Activated CD4-positive, alpha-beta T cell treated with anti-CD3 and anti-CD28 coated beads, Interleukin-2, amount 50 U/mL, for 48 hours (primary cell): ENCODE measurements around the gene ATIC.
A peak's percentile ranks its signal among the peaks of the same experiment; 100 is the strongest.

ENCODE experiments used
- DNase-seq, 2 experiments: peaks; one replicate each; pipeline ENCODE4 v3.0.0-alpha.2; 2020

ATIC gene

DNA sequence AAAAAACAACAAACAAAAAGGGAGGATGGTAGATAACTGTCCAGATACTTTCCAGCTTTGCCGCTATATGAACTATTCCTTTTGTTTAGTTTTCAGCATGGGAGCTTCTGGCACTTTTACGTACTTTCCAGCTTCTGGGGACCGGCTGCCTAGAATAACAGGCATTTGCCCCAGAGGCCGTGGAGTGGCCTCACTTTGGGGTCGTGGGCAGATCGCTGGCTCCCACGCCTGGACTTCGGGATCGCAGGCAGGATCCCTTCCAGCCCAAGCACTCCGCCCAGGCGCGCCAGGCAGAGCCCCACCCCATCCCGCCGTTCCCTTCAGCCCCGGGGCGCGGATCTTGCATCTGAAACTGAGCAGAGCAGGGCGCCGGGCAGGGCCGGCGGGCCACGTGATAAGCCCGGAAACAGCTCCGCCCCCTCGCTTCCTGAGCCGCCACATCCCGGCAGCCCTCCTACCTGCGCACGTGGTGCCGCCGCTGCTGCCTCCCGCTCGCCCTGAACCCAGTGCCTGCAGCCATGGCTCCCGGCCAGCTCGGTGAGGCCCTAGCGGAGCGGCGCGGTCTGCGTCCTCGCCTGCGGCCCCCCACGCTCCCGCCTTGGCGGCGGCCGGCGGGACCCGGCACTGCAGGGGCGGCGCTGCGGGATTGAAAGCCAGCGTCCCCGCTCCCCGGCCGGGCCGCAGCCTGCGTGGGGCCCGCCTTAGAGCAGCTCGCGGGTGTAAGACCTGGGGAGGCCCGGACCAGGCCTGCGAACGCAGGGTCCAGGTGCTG, at the start of gene ATIC:
TSS of gene ATIC (plus strand) at position 435 of the 772 bp plus-strand sequence. CDS start at position 519, 84 bp downstream.
- peak; percentile 92 to 94 for DNase-seq

DNA sequence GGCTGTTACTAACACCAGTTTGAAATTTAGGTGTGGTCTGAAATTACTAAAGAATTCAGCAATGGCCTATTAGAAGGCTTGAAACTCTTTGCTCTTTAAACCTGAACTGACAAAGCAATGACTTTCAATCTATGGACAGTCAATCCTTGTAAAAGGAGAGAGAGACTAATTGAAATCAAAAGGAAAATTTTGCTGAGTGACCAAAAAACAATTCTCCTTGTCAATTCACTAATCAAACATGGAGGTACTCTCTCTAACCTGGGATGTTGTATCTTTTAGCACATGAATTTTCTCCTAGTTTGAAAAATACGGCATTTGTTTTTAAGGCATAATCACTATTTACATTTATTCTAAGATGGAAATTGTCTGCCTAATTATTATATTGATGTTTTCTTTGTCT, 49.6 kb upstream of the ATIC start:
- DNase-seq, result no peak

DNA sequence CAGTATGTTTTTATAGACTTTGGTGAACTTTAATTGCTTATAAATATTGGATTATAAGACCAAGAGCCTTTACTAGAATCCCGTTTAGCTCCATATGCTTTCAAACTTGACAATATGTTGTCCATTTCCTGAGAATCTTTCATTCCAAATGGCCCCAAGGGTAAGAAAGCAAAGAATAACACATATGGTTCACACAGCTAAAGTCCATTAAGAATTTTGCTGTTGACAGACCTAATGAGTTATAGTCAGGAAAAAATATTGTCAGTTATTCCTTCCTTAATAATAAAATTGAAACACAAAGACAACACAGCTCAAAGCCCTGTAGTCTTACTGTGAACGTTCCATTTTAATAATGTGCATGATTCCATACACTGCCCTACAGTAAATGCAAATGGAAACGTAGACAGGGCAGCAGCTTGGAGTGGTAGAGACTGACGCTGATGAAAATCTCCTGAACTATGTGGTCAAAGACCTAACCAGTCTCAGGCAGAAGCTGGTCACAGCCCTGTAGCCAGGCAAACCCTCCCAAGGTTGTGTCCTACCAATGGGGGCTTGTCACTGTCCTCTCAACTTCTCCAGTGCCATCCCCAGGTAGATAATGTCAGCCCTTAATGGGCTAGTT, 49.0 kb upstream of the ATIC start:
- DNase-seq, result no peak

DNA sequence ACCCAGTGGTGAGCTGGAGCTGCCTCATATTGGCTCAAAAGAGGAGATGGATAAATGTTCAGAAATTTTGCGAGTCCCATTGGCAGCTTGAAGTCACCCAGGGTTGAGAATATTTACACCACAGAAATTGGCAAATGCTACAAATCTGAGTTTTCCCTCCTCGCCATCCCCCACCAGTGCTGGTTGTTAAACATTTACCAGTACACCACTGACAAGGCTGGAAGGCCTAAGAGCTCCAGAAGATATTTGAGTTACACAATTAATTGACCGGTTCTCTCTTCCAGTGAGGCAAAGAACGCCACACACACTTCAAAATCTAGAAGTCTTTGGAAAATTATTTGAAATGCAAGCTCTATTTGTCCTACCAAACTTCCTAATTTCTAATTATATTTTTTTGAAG, 47.5 kb upstream of the ATIC start:
- DNase-seq, result no peak

DNA sequence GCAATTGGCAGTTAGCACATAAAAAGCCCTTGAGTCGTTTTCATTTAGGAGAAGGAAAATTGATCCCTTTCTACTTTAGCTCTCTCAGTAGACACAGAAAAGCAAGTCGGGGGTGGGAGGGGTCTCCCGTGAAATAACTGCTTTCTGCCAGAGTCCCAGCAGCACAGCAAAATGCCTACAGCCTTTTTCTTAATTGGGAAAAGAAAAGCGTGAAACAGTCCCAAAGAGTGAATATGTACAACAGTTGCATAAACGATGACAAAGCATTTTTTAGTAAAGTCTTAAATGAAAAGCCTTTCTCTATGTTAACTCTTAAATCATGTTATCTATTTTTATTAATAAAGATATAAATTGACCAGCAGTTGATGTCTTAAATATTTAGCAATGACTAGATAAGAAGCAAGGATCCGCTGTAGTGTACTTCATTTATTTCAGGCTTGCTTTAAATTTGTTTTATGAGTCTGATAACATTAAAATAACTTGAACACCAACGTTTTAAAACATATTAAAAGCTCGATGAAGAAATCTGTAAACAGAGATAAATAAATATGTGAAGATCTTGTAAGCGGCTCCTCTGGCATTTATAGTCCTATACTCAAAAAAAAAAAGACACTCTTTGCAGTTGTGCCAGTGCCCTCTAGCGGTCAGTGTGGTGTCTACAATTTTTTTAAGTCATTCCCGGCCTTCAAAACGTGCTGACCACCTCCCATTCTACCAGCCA, 42.3 kb upstream of the ATIC start:
- DNase-seq, result peak; percentile 37 to 54

DNA sequence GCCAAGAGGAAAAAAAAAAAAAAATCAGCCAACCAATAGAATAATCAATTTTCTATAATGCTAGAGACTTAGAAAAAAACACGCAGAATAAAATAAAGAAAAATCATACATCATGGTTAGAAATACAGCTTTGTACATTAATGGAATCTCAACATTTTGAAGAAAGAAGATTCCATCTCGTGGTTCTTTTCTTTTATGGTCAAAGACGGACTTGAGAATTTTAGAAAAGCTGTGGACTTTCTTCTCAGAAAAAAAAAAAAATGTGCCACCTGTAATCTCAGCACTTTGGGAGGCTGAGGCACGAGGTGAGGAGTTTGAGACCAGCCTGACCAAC, 41.8 kb upstream of the ATIC start:
- no peak for DNase-seq

DNA sequence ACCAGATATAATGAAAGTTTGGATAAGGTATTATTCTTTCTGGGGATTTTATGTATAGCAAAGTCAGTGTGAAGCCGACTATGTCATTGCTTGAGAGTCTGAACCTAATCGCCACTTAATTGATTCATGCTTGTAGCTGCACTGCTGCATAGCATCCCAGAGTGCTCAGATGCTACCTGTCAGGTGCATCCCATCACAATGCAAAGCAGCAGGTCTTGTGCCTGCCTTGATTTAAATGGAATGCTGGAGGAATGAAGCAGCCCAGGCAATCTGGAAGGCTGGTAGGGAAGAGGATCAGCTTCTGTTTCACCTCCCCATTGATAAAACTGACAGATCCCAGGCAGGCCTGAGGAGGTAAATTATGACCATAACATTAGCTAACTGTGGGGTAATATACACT, 40.4 kb upstream of the ATIC start:
- DNase-seq, result no peak

DNA sequence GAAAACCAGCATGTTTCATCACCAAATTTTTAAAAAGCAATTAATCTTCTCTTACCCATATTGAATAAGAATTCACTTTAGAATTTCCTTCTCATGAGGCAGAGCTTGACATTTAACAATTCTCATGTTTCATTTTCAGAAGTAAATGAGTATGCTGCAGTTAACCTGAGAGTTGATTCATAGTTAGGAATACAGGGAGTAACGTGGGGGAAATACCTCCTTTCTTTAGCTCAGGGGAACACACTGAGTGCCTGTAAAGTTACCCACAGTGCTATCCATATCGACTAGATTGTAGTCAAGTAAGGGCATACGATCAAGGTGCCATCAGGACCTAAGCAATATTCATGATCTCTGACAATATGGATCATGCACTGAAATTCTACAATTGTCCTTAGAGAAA, 38.9 kb upstream of the ATIC start:
- DNase-seq, result no peak

DNA sequence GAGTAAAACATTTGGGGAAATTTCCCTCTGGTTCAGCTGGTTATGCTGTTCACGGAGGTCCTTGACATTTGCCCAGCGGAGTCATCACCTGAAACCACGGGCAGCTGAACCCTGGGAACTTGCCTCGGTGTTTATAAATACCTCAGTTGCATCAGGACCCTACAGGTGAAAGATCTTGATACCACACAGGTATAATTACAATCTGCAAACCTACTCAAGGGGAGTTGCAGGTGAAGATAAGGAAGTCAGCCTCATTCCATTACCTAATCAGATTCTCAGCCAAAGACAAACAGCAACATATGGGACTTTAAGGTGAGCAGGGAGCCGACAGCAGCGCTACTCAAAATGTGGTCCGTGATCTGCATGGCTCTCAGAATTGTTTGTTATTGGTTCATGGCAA, 37.0 kb upstream of the ATIC start:
- DNase-seq, result no peak

DNA sequence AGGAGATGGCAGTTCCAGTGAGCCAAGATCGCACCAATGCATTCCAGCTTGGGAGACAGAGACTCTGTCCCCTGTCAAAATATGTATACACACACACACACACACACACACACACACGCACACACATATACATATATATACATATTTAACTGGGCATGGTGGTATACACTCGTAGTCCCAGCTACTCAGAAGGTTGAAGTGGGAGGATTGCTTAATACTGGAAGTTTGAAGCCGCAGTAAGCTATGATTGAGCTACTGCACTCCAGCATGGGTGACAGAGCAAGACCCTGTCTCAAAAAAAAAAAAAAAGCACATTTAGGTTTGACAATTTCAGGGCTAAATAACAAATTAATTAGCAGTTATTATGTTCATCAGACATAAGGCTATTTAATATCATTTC, 36.0 kb upstream of the ATIC start:
- DNase-seq, result no peak

DNA sequence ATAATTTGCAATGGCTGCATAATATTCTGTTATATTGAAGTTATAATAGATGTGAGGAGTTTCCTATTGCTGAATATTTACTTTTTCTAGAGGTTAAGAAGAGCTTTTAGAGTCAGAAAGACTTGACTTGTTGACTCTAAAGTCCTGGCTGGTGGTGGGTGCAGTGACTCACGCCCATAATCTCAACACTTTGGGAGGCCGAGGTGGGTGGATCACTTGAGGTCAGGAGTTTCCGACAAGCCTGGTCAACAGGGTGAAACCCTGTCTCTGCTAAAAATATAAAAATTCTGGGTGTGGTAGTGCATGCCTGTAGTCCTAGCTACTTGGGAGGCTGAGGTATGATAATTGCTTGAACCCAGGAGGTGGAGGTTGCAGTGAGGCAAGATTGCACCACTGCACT, 33.9 kb upstream of the ATIC start:
- DNase-seq, result no peak

DNA sequence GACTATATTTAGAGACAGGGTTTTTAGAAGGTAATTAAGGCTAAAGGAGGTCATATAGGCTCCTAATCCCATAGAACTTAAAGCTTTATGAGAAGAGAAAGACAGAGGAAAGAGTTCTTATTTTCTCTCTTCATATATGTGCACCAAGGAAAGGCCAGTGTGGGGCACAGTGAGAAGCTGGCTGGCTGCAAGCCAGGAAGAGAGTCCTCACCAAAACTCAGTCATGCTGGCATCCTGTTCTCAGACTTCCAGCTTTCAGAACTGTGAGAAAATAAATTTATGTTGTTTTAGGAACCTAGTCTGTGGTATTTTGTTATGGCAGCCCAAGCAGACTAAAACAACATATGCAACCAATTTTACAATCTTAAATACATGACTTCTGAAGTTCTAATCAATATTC, 31.5 kb upstream of the ATIC start:
- DNase-seq, result no peak

DNA sequence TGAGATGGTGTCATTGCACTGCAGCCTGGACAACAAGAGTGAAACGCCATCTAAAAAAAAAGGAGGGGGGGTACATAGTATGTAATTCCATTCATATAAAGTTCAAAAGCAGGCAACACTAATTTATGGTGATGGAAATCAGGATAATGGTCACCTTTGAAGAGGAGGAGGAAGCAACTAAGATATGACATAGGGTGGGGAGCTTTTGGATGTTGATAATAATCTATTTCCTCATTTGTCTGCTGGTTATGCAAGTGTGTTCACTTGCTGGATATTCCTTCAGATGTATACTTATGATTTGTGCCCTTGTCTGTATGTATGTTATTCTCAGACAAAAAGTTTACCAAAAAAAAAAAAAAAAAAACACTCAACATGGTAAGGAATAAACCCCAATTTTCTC, 28.6 kb upstream of the ATIC start:
- no peak for DNase-seq

DNA sequence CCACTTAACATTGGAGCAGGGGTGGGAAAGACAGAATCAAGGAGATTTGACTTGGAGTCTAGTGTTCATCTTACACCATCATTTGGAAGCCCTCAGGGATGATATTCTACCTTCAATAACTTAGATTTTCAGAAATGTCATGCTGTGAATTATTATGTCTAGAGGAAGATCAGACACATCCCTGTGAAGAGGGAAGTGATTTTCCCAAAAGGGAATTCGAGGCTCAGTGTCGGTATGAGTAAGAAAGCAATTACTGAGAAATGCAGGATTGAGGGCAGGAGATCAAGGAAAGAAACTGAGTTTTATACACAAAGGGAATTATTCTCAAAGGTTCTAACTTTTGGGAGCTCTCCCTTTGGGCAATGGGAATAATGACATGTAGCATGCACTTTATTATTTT, 25.6 kb upstream of the ATIC start:
- DNase-seq, result no peak

DNA sequence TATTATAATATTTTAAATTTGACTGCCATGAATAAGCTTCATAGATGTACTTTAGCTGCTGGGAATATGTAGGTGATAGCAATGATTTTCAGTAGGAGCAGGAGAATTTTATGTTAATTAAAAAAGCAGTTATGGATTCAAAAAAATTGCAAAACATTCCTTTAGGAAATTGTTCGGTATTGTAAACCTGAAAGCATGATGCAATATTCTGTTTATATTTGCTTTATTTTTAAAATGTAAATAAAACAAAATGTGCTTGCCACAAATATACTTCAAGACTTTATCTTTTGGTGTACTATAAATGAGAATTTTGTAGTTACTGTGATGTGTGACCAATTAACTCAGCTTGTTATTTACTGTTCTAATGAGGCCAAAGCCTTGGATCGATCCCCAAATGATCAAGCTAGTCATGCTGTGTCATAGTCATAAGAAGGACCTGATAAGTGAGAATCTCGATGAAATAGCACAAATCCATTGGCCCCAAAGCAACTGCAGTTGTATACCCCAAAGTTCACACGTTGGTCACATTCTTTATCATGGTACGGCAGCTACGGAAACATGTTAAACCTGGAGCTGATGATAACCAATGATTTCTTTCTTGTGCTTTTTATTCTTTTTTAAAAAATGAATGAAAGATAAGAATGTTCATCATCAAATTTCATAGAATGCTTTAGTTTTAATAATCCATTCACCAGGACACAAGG, 23.6 kb upstream of the ATIC start:
- DNase-seq, result no peak

DNA sequence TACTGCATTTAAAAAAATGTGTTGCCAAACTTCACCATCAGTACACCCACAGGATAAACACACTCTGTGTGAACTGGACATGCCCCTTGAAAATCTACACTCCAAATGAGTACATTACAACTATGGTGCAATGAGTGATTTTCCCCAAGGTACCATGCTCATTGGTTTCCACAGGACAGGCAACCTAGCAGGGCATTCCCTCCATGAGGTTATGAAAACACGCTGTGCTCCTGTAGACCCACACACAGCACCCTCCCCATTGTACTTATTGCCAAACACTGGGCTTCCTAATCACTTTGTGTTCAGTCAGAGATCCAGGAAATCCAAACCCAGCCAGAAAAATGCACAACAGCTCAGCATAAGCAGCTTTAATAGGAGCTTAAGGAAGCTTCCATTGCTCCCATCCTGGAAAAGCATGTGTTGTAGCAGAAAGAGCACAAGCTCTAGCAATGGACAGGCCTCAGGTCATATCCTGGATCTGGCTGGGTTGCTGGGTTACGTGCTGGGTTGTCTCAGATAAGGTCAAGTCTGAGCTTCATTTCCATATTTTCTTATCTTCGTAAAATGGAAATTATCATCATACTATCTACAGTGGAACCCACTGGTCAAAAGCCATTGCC, 20.8 kb upstream of the ATIC start:
- DNase-seq, result no peak

DNA sequence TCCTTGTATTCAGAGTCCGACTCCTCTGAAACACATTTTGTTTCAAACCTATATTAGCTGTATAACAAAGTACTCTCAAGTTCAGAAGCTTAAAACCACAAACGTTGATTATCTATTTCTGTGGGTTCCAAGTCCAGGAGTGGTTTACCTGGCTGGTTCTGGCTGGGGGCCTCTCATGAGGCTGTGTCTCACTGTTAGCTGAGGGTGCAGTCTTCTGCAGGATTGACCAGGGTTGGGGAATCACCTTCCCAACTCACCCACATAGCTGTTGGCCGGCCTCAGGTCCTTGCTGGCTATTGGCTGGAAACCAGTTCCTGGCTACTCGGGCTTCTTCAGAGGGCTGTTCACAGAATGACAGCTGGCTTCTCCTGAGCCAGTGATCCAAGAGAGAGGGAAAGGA, 18.0 kb upstream of the ATIC start:
- DNase-seq, result no peak

DNA sequence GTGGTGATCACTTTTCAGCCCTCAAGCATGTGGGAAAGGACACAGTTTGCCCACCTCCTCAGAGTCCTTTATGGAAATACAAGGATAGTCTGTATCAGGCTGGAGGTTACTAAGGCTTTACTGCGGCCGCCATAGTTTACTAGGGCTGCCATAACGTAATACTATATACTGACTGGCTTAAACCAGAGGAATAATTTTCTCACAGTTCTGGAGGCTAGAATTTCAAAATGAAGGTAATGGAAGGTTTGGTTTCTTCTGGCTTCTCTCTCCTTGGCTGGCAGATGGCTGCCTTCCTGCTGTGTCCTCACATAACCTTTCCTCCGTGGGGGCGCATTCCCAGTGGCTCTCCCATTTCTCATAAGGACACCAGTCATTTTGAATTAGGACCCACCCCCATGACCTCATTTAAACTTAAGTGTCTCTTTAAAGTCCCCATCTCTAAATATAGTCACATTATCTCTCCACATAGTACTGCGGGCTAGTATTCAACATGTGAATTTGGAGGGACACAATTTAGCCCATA, 12.5 kb upstream of the ATIC start:
- DNase-seq, result no peak

DNA sequence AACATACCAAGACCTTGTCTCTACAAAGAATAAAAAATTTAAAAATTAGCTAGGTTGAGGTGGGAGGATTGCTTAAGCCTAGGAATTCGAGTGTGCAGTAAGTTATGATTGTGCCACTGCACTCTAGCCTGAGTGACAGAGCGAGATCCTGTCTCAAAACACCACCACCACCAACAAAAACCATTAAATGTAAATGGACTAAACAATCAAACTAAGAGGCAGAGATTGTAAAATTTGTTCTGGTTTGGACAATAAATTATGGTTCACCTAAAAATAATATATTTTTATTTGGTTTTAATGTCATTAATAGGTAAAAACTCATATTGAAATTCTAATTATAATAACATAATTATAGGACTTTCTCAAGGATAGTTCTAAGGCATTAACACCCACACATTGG, 9.9 kb upstream of the ATIC start:
- DNase-seq, result no peak

DNA sequence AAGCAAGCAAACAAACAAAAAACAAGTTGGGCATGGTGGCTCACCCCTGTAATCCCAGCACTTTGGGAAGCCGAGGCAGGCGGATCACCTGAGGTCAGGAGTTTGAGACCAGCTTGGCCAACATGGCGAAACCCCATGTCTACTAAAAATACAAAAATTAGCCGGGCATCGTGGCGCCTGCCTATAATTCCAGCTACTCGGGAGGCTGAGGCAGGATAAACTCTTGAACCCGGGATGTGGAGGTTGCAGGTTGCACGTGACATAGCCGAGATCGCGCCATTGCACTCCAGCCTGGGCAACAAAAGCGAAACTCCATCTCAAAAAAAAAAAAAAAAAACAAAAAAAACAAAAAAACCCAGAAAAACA, 617 bp upstream of the ATIC start:
- DNase-seq, result peak; percentile 19 to 39

DNA sequence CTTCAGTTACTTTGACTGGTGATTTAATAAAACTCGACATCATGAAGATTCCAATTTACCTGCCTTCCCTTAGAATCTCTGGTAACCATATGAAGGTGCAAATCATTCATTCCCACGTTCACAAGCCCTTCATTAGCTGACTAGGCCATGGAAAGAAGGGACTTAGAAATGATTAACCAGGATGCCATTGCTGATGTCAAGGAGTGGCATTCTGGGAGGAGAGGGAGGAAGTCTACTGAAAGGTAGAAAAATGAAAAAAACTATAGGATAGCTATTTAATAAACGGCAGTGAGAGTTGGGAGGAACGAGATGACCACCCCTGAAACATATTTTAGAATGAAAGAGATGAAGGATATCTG, 1.4 kb downstream of the ATIC start:
- DNase-seq, result no peak

DNA sequence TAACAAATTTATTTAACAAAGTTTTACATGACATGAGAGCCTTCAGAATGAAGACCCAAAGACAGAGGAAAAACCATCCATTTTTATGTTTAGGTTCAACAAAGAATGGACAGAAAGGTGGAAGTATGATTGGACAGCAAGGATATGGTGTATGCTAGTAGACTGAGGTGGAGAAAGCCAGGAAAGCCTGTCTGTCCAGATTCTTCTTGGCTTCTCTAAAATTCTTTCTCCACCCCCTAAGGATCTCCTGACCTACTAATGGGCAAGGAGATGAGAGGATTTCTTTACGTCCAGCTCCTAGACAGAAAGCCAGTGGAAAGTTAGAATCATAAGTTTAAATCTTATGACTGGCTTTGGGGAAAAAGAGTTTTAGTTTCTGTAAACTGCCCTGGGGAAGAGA, 3.0 kb downstream of the ATIC start:
- DNase-seq, result no peak

DNA sequence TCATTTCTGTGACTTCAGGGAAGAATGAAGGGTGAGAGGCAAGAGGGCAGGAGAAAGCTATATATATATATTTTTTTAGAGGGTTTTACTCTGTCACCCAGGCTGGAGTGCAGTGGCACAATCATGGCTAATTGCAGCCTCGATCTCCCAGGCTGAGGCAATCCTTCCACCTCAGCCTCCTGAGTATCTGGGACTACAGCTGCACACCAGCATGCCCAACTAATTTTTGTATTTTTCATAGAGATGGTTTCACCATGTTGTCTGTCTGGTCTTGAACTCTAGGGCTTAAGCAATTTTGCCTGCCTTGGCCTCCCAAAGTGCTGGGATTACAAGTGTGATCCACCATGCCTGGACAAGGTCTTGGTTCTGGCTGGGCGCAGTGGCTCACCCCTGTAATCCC, 3.4 kb downstream of the ATIC start:
- DNase-seq, result no peak
